Osteoblast (primary cell): Measurements from ENCODE around the gene ANKRD55. TPM values are rescaled to one million over a fixed set of nuclear protein-coding genes. Genes with fewer than 3 reads are reported as not detected.

Experiments used
- DNase-seq: peaks from one replicate; pipeline ENCODE4 v3.0.0; 2011; ENCODE audit warnings: low spot score, mixed read lengths; ENCODE audit not compliant: insufficient read length; ENCODE audit errors: missing footprints
- H2AFZ ChIP-seq: 2 replicates; pipeline ENCODE4 v1.6.0; 2011; ENCODE audit warnings: mild to moderate bottlenecking, low read length
- H3K27ac ChIP-seq: 2 replicates; pipeline ENCODE4 v1.5.1; 2011; ENCODE audit warnings: mild to moderate bottlenecking, low read depth, low read length, moderate library complexity
- H3K27me3 ChIP-seq: 2 replicates; pipeline ENCODE4 v1.6.0; 2012; ENCODE audit warnings: mild to moderate bottlenecking, control low read depth, inconsistent platforms, low read length, moderate library complexity; ENCODE audit not compliant: insufficient read depth
- H3K36me3 ChIP-seq: 2 replicates; pipeline ENCODE4 v1.5.1; 2011; ENCODE audit warnings: mild to moderate bottlenecking, low read length, control low read depth, moderate library complexity; ENCODE audit not compliant: insufficient read depth
- H3K4me1 ChIP-seq: 2 replicates; pipeline ENCODE4 v1.5.1; 2011; ENCODE audit warnings: mild to moderate bottlenecking, low read length, control low read depth, moderate library complexity; ENCODE audit not compliant: insufficient read depth
- H3K4me2 ChIP-seq: 2 replicates; pipeline ENCODE4 v1.6.0; 2011; ENCODE audit warnings: mild to moderate bottlenecking, low read length; ENCODE audit not compliant: insufficient read depth
- H3K4me3 ChIP-seq: fragments of 200-600 bp; sonication (generic); 3 replicates; pipeline ENCODE4 v1.5.1; 2012; ENCODE audit warnings: mild to moderate bottlenecking, low read length, inconsistent platforms; ENCODE audit not compliant: insufficient read depth
- H3K79me2 ChIP-seq: 2 replicates; pipeline ENCODE4 v1.6.0; 2012; ENCODE audit warnings: mild to moderate bottlenecking, low read length, control low read depth, inconsistent platforms; ENCODE audit not compliant: insufficient read depth
- H3K9me3 ChIP-seq: 2 replicates; pipeline ENCODE4 v1.5.1; 2011; ENCODE audit warnings: low read depth, low read length, control low read depth
- H4K20me1 ChIP-seq: 2 replicates; pipeline ENCODE4 v1.6.0; 2012; ENCODE audit warnings: mild to moderate bottlenecking, low read length, control low read depth; ENCODE audit not compliant: insufficient read depth
- total RNA-seq: library from RNA; depleted of rRNA; stranded (reverse); fragments of >200 nt; gene quantifications from 2 replicates; pipeline ENCODE4 v1.2.3, GENCODE V29; 2012
- TF ChIP-seq, protein P1 (sequence below): IDR thresholded peaks from 2 replicates; pipeline ENCODE4 v1.5.1; 2011; ENCODE audit warnings: mild to moderate bottlenecking, low read depth, low read length, moderate library complexity; ENCODE audit errors: extremely low read depth

The ANKRD55 gene
- total RNA-seq, 1 donor, result not detected

GRCh38 chr5:56142233-56142613 is 90.9 kb downstream of the ANKRD55 start:
- no peak overlapping the region for H3K27ac ChIP-seq
- no peaks in the 10 kb centered on the region for H3K27me3 ChIP-seq
- no peaks in the 10 kb centered on the region for H3K36me3 ChIP-seq
- no peaks in the 10 kb centered on the region for H3K79me2 ChIP-seq
- TF ChIP-seq, protein P1, sequence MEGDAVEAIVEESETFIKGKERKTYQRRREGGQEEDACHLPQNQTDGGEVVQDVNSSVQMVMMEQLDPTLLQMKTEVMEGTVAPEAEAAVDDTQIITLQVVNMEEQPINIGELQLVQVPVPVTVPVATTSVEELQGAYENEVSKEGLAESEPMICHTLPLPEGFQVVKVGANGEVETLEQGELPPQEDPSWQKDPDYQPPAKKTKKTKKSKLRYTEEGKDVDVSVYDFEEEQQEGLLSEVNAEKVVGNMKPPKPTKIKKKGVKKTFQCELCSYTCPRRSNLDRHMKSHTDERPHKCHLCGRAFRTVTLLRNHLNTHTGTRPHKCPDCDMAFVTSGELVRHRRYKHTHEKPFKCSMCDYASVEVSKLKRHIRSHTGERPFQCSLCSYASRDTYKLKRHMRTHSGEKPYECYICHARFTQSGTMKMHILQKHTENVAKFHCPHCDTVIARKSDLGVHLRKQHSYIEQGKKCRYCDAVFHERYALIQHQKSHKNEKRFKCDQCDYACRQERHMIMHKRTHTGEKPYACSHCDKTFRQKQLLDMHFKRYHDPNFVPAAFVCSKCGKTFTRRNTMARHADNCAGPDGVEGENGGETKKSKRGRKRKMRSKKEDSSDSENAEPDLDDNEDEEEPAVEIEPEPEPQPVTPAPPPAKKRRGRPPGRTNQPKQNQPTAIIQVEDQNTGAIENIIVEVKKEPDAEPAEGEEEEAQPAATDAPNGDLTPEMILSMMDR, result no peak
- no peak overlapping the region for H2AFZ ChIP-seq
- DNase-seq, result no peak
- no peaks in the 10 kb centered on the region for H3K9me3 ChIP-seq
- no peak overlapping the region for H3K4me2 ChIP-seq
- H3K4me1 ChIP-seq, result no peaks in the 10 kb centered on the region
- H3K4me3 ChIP-seq, result no peak overlapping the region
- H4K20me1 ChIP-seq, result no peaks in the 10 kb centered on the region

DNA sequence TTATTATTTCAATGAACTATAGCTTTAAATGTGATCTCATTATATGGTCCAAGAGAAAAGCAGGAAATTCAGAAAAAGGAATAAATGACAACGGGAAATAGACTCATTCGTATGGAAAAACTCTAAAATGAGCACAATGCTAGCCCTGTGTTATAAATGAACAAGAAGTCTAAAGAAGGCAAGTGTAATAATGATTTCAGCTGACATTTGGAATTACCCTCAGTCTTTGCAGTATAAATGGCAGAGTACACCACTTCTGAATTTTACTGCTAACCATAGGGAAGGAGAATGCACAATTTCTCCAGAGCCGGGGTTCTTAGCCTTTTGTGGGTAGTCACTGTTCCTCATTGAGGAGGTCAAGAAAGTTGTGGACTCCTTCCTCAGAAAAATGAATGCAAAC is 93.1 kb downstream of the ANKRD55 start:
- TF ChIP-seq, protein P1, result no peak
- H3K4me3 ChIP-seq, result no peak overlapping the region
- no peaks in the 10 kb centered on the region for H3K27me3 ChIP-seq
- H3K36me3 ChIP-seq, result no peaks in the 10 kb centered on the region
- no peaks in the 10 kb centered on the region for H4K20me1 ChIP-seq
- no peak overlapping the region for H3K27ac ChIP-seq
- DNase-seq, result no peak
- H3K9me3 ChIP-seq, result no peaks in the 10 kb centered on the region
- H3K79me2 ChIP-seq, result no peaks in the 10 kb centered on the region
- no peaks in the 10 kb centered on the region for H3K4me1 ChIP-seq
- no peak overlapping the region for H3K4me2 ChIP-seq
- H2AFZ ChIP-seq, result no peak overlapping the region

DNA sequence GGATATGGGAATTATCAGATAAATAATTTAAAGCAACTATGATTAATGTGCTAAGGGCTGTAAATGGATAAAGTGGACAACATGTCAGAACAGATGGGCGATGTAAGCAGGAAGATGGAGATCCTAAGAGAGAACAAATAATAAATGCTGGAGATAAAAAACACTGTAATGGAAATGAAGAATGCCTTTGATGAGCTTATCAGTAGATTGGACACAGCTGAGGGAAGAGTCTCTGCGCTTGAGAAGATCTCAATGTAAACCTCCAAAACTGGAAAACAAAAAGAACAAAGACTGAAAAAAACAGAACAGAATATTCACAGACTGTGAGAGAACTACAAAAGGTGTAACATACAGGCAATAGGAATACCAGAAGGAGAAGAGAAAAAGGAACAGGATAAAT is 102.5 kb downstream of the ANKRD55 start:
- Histone ChIP-seq H3K27ac (no peak overlapping the region), H4K20me1 (no peaks in the 10 kb centered on the region), H3K27me3 (no peaks in the 10 kb centered on the region), H3K79me2 (no peaks in the 10 kb centered on the region), H3K4me1 (no peaks in the 10 kb centered on the region), H3K36me3 (no peaks in the 10 kb centered on the region), H3K4me2 (no peak overlapping the region), H2AFZ (no peak overlapping the region), H3K9me3 (no peaks in the 10 kb centered on the region), H3K4me3 (no peak overlapping the region)
- DNase-seq, result no peak
- TF ChIP-seq, protein P1, result no peak

GRCh38 chr5:56129288-56129687 is 103.8 kb downstream of the ANKRD55 start:
- Histone ChIP-seq H3K79me2 (no peaks in the 10 kb centered on the region), H3K4me2 (no peak overlapping the region), H3K4me3 (no peak overlapping the region), H3K36me3 (no peaks in the 10 kb centered on the region), H2AFZ (no peak overlapping the region), H3K27ac (no peak overlapping the region), H3K9me3 (no peaks in the 10 kb centered on the region), H4K20me1 (no peaks in the 10 kb centered on the region), H3K4me1 (peaks cover 7% of the 10 kb centered on the region), H3K27me3 (no peaks in the 10 kb centered on the region)
- TF ChIP-seq, protein P1, result no peak
- no peak for DNase-seq
